Tibial nerve (tissue), 3 donors: ENCODE data around the gene PERCC1.

ENCODE experiments used
- CTCF ChIP-seq, 5 experiments: fragments of 200-600 bp in 3 of 5; fragments of 450-650 bp in 2 of 5; sonication (generic) in 3 of 5; IDR thresholded peaks; one replicate each; pipeline ENCODE4 v1.5.1; 2016 to 2019; ENCODE audit warnings: antibody characterized with exemption in 5 of 5, mild to moderate bottlenecking in 3 of 5, moderate library complexity in 2 of 5
- POLR2A ChIP-seq, 2 donors: fragments of 450-650 bp; IDR thresholded peaks; one replicate each; pipeline ENCODE4 v1.6.1; 2017; ENCODE audit warnings: antibody characterized with exemption in 2 of 2, mild to moderate bottlenecking in 2 of 2, moderate library complexity in 2 of 2

- TF ChIP-seq CTCF (IDR thresholded peaks at IDR 0.05) (no peak), POLR2A (IDR thresholded peaks at IDR 0.05) (no peak)
These were observed 7.6 kb downstream of the PERCC1 start for GRCh38 chr16:1438229-1439057.
